GM10266 (cell line): ENCODE results near the gene PCLAF.
"Not testable (repeated sequence)": the region's sequence is repeated elsewhere in the genome, so short reads cannot be mapped to it uniquely, and the experiment has no call there.

Source experiments
- DNase-seq: peaks from one replicate; pipeline ENCODE4 v3.0.0; 2012; ENCODE audit errors: extremely low spot score
- CTCF ChIP-seq: IDR thresholded peaks from 2 replicates; pipeline ENCODE4 v1.5.1; 2012; ENCODE audit warnings: mild to moderate bottlenecking, low read depth; ENCODE audit not compliant: control insufficient read depth, insufficient read depth; ENCODE audit errors: missing control alignments

The PCLAF gene

GRCh38 chr15:64356710-64357040 is 24.6 kb downstream of the PCLAF start:
- no peak for TF ChIP-seq CTCF
- DNase-seq: no peak

GRCh38 chr15:64355944-64356709 is 25.1 kb downstream of the PCLAF start, which contains the start of gene CSNK1G1:
TSS of gene CSNK1G1 (minus strand) at chr15:64356173. CDS start at chr15:64300499, 55,674 bp downstream.
- TF ChIP-seq CTCF: peak; percentile 13
- DNase-seq: peak; percentile 89

GRCh38 chr15:64355348-64355943 is 25.8 kb downstream of the PCLAF start:
- TF ChIP-seq CTCF: no peak
- no peak for DNase-seq

GRCh38 chr15:64354688-64355344 is 26.4 kb downstream of the PCLAF start:
- no peak for DNase-seq
- no peak for TF ChIP-seq CTCF

- no peak for TF ChIP-seq CTCF
- no peak for DNase-seq
These were observed 30.0 kb downstream of the PCLAF start for GRCh38 chr15:64351265-64351664.

- DNase-seq: no peak
- no peak for TF ChIP-seq CTCF
These were observed 31.9 kb downstream of the PCLAF start for GRCh38 chr15:64349375-64349774.

- DNase-seq: no peak
These were observed 32.8 kb downstream of the PCLAF start for GRCh38 chr15:64348455-64348854.

GRCh38 chr15:64346242-64346641 is 35.0 kb downstream of the PCLAF start:
- DNase-seq: not testable (repeated sequence)

More at GRCh38 chr15:64348455-64348854, 32.8 kb downstream of the PCLAF start:
- TF ChIP-seq CTCF: no peak
